SHP77 (cell line): Measurements from ENCODE around the gene PIGQ.

Experiments used
- DNase-seq, 2 experiments: peaks; one replicate each; lab custom pipeline; 2025; lab: John Stamatoyannopoulos, UW

Gene PIGQ

DNA sequence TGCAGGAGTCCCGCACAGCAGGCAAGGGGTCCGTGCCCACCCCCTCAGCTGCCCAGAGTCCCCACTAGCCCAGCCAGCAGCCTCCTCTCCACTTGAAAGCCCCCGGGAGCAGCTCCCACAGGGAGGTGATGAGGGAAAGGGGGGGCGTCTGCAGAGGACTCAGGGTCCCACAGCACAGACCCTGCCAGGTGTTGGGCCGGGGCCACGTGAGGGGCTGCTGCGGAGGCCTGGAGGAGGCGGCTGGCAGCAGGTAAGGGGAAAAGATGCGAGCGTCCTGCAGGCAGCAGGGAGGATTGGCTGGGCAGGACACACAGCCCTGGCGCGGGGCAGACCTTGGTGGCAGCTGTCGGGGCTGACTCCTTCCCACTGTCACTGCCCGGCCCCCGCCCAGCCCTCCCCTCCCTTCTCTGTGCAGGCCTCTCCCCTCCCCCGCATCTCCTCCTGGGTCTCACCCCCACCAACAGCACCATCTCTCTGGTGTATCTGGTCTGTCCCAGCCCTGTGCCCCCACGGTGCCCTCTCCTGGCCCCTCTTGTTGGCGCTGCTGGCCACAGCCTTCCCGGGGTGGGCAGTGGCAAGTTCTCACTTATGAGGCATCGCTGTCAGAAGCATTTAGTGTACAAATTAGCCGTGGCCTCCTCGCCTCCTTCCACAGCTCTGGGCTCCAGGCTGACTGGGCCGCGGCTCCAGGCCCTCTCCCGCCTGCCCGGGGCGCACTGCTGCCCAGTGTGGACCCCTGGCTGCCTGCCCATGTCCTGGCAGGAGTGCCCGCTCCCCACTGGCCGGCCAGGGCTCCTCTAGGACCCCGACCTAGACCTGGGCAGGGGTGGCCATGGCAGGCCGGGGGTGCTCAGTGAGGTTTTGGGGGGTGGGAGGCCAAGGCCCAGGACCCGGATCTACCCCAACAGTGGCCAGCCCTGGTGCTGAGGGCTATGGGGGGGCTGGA lies 14.0 kb upstream of the PIGQ start:
- no peak for DNase-seq

DNA sequence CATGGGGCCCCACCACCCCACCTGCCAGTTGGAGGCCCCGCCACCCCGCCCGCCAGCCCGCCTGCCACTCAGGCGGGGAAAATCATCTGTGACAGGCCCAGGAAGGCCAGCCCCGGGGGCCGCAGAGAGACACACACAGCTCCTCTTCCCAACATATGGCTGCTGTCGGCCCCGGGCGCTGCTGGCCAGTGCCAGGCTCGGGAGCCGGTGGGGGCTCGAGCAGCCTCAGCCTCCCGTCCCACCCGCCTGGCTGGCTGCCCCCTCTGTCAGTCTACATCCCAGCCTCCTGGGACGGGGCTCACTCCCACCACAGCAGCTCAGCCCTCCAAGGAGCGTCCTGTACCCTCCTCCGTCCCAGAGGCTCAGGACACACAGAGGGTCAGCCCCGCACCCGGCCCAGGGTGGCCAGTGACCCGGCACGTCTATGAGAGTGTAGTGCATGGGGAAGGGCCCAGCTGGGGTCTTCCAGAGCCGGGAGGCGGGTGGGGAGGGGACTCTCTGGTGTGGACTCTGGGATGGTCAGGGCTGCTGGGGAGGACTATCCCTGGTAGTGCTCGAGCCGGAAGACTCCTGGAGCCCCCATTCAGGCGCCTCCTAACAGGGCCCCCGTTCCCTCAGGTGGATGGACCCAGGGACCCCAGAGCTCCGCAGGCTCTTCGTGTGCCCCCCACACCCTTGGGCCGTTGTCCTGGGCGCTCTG lies 13.1 kb upstream of the PIGQ start:
- no peak for DNase-seq

DNA sequence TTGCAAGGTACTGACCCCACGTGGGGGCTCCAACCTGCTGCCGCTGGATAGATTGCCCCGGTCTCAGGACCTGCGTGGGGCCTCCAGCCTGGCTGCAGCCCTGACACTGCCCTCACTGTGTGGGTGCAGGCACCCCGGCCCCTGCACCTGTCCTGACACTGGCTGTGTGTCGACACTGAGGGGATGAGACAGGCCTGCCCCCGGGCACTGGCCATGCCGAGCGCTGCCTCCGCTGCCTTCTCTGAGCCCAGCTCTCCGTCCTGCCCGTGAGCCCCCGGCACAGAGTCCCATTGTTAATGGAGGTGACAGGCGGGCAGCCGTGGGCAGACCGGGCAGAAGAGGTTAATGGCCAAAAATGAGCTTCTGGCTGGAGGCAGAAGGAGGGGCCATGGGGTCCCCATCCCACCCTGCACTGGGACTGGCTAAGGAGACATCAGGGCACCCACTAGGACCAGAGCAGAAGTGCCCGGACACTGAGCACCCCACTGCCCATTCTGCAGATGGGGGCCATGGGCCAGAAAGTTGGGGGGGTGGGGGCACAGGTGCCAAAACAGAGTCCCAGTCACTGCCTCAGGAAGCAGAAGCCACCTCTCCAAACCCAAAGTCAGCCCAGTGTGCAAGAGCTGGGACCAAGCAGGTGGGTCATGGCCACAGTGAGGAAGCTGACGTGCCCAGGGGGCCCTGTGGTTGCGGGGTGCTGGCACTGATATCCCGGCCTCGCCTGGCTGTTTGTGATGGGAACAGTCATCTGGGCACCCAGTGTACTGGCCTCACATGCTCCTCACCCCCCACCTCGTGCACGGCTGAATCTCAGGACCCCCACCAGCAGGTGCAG lies 12.1 kb upstream of the PIGQ start:
- DNase-seq: no peak

DNA sequence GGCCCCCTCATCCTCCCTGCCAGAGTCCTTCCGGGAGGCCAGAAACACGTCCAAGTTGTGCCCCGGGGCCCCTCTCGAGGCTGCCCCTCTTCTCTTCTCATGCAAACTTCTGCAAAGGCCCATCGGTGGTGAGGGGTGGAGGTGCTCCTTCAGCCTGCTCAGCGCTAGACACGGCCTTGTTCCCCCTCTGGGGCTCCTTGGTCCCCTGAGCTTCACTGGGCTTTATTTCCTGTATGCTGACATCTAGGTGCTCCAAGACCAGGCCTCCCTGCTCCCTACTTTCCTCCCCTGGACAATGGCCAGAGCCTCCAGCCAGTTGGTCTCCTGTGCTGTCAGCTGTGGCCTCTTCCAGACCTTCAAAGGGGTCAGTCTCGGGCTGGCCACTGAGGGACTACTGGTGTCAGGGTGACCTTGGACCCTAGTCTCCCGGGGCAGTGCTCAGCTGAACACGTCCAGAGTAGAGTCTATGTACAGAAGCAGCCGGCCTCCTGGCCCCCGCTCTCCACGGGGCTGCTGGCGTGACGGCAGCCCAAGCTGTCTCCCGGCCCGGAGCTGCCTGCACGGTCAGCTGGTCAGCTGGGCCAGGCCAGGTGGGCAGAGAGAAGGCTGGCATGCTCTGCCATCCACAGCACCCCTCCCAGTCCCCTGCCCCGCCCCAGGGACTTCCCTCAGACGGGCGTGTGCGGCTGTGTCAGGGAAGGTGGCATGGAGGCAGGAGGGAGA lies 11.3 kb upstream of the PIGQ start:
- DNase-seq: no peak

DNA sequence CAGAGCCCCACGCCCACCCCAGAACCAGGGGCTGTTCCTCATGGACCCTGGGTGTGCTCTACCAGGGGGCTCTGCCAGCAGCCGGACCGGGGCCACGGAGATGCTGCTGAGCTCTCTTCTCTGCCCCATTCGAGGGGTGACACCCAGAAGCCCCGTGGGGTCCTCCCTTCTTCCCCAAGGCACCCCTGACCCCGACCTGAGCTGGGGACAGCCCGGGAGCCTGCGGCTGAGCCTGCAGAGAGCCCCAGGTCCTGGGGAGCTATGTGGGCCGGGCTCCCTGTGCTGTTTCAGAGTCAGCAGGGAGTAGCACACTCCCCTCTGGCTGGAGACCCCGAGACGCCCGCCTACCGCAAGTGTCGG lies 10.8 kb upstream of the PIGQ start:
- DNase-seq: no peak

DNA sequence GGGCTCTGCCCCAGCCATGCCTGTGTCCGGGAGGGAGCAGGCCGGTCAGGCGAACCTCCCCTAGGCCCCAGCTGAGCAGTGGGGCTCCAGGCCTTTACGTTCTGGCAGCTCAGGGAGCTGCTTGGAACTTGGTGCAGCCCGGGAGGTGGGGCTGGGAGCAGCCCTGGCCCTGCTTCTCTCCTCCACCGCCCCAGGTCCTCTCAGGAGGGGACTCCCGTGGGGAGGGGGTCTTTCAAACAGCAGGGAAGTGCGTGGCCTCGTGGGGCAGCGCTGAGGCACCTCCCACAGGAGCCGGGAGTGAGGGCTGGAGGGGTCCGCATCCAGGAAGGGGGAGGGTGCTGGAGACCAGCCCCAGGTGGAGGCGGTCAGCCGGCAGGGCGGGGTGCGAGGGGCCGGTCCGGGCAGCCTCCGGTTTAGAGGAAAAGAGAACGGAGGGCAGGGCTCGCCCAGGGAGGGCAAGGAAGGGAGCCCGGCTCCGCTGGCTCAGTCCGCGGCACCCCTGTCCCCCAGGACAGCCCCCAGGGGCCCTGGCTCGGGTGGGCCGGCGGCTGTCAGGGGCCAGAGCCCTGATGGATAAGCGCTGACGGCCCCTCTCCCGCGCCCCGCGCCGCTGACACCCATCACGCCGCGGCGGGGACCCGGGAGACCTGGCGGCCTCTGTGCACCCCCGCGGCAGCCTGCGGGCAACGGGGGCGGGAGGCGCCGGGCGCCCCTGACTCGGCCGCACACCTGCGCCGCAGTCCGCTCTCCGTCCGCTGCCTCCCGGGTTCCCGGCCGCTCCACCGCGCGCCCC lies 10.2 kb upstream of the PIGQ start:
- DNase-seq: no peak

DNA sequence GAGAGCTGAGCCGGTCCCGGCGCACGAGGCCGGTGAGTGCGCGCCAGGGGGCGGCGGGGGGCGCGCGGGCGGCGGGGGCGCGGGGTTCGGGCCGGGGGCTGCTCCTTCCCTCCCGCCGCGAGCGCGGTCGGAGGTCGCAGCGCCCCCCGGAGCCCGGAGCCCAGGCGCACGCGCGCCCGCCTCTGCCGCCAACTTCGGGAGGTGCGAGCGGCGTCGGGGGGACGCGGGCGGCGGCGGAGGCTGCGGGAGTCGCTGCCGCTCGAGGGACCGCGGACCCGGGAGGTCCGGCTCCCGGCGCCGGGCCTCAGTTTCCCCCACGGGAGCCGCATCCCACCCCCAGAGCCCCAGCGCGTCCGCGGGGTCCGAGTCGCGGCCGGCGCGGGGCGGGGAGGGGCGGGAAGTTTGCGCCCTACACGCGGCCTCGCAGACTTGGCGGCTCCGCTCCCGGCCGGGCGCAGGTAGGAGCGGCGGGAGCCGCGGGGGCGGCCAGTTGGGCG lies 9.5 kb upstream of the PIGQ start, which contains the start of gene PRR35:
PRR35 (plus strand) TSS at position 191 of the 497 bp plus-strand sequence. CDS start 2,901 bp downstream, outside the sequence.
- no peak for DNase-seq

DNA sequence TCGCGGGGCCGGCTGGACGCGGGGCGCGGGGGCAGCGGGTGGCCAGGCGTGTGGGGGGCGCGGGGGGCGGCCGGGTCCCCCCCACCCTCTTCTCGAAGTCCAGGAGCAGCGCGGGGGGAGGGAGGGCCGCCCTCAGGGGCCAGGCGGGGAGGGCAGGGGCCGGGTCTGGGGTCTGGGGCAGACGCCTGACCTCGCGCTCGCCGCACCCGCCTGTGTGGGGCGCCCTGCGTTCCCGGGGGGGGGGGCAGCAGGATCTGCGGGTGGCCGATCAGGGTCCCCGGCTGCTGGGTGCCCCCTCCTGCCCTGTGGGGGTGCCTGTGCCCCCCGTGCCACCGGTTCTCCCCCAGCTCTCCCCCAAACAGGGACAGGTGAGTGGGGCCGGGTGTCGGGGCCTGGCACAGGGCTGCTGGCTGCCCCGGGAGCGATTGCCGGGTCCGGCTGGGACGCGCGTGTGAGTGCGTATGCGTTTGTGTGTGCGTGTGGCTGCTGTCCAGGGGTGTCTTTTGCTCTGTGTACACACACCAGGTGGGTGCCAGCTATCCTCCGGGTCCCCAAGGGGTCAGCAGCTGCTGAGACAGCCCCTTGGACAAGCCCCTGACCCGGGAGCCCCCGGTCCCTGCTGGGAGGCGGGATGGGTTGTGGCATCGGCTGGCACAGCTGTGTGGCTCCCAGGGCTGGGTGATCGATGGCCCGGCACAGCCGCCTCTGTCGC lies 8.9 kb upstream of the PIGQ start:
- DNase-seq: no peak

DNA sequence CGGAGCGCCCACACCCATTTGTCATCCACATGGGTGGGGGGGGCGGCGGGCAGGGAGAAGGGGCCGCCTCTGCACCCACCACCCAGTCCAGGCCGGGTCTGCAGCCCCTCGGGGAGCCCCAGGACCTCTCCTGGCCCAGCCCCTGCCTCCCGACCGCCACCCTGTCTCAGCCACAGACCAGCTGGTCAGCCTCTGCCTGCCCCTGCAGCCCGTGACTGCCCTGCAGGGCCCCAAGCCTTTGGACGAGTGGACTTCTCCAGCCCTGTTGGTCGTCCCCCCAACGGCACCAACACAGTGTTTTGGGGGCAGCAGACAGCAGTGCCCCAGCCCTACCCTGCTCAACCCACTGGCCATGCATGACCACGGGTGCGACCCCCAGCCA lies 8.4 kb upstream of the PIGQ start:
- DNase-seq: no peak

DNA sequence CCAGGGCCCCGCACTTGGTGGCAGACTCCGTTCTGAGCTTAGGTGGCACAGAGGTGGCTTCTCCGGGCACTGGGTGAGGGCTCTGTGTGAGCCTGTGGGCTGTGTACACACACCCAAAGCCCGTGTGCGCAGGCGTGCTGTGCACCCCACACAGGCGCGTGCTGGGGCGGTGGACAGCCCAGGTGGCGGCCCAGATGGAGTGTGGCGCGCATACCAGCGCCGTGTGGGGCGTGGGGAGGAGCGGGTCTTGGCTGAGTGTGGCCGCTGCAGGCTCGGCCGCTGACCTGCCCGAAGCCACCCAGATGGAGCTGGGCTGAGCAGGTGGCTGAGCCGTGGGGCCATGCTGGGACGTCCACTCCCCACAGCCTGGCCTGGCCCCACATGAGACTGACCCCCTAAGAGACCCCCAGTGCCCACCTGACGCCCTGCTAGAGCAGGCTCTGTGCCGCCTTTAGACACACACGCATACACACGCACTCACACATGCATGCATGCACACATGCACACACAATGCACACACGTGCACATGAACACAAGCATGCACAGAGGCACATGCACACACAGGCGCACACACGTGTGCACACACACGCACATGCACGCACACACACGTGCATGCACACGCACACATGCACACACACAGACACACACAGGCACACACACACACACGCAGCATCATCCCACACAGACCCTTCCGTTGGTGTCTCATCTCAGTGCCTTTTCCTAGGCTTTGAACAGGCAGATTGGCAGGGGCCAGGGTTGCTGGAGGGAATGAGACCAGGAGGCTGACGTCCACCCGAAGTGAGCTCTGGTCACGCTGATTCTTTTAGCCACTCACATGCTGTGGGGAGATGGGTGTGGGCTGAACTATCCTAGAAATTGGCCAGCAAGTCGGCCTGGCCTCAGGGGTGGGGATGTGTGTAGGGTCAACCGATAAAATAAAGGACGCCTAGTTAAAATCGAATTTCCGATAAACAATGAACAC lies 7.5 kb upstream of the PIGQ start:
- no peak for DNase-seq

DNA sequence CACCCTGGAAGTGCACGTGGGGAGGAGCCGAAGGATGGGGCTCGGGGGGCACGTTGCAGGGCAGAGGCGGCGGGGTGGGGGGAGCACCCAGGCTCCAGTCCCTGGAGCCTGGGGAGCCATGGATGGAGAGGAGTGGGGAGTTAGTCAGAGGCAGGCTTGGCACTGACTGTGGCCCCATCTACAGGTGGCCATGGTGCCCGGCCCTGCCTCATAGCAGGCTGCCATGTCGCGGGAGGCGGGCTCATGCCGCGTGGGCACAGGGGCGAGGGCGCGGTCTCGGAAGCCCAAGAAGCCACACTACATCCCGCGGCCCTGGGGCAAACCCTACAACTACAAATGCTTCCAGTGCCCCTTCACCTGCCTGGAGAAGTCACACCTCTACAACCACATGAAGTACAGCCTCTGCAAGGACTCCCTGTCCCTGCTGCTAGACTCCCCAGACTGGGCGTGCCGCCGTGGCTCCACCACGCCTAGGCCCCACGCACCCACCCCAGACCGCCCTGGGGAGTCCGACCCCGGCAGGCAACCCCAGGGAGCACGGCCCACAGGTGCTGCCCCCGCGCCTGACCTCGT lies 6.6 kb upstream of the PIGQ start:
- no peak for DNase-seq

DNA sequence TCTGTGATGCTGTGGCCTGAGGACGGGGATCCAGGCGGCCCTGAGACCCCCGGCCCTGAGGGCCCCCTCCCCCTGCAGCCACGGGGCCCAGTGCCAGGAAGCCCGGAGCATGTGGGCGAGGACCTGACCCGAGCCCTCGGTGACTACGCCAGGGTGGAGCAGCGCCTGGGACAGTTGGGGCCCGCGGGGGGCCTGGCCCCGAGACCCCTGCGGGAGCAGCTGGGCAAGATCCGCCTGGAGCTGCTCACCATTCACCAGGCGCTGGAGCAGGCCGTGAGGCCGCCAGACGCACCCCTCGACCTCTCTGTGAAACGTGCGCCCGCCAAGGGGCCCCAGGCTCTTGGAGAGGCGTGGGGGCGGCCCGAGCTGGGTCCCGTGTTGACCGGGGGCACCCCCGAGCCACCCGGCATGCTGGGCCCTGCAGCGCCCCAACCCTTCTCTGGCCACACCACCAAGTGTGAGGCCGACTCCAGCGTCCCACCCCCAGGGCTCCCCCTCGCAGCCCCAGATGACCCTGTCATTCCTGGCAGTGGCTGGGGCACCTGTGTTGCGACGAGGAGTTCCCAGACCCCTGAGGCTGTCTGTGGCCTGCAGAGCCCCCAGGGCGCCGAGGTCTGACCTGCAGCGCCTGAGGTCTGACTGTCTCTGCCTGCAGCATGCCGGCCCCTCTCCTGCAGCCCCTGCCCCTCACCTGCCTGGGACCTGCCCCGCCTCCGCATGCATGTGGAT lies 4.9 kb upstream of the PIGQ start:
- no peak for DNase-seq

DNA sequence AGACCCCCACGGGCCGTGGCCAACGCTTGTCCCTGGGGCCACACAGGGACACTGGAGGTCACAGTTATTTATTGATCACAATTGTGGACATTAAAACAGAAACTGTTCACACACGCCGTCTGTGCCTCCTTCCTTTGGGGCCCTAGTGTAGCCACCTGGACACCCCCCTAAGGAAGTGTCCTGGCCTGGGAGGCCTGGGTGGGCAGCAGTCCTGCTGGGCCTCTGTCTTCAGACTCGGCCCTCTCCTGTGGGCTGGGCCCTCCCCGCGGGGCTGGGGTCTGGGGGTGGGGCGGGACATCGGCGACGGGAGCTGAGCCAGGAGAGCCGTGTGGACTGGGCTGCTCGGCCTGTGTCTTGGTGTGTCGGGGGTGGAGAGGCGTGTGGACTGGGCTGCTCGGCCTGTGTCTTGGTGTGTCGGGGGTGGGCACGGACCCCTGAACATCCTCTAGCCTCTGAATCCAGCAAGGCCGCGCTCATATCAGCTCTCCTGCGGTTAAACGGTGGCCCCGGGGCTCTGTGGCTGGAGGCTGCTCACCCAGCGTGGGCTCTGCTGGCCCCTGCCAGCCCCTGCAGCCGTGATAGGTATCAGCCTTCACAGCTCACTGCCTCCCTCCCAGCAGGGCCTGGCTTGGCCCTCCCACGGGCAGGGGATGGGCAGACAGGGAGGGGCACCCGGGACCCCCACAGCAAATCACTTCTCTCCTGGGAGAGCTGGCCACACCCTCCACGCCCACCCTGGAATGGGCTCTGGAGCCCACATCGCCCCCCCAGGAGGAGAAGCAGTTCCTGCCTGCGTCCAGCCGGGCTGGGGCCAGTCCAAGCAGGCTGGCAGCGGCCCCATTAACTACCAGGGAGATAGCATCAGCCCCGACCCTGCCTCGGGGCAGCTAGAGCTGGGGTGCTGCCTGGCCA lies 4.1 kb upstream of the PIGQ start:
- DNase-seq: no peak

DNA sequence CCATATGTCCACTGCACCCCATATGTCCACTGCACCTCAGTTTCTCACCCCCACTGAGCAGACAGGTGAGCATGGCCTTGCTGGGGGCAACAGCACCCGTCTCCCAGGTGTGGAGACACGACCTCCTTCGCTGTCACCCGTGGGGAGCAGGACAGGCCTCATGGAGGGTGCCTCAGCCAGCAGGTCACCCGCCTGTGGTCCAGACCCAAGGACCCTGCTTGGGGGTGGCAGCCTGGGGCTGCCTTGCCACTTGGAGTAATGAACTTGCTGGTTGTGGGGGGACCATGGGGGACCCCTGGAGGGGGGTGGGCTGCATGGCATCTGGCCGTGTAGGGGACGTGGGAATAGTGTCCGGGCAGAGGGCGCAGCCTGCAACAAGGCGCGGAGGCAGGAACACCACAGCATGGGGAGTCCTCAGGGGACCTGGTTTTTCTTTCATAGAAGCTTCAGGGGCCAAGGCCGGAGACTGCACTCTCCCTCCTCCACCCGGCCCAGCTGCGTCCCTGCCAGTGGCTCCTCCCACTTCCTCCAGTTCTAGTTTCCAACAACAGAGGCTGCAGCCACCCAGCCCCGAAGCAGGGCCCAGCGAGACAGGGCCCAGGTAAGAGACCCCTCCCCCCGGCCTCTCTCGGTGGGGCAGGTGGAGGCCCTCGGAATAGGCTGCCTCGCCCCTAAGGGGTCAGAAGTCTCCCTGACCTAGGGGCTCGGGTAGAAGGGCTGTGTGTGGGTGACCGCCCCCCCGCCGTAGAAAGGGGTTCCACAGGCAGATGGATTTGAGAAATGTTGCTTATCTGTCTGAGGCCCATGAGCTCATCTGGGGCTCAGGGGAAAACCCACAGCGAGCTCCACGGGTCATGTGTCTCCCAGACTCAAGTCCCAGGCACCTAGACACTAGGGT lies 3.0 kb upstream of the PIGQ start, which contains the start of gene NHLRC4:
NHLRC4 (plus strand) TSS at position 531 of the 898 bp plus-strand sequence. CDS start 1,043 bp downstream, outside the sequence.
- DNase-seq: peak; percentile 57 to 66
